Body of pancreas (tissue), 4 donors: ENCODE results near the gene FLT1.

Source experiments
- CTCF ChIP-seq, 7 experiments: fragments of 450-650 bp in 4 of 7; fragments of 200-600 bp in 3 of 7; sonication (generic) in 3 of 7; IDR thresholded peaks; one replicate each; pipeline ENCODE4 v1.5.1; 2016 to 2019; ENCODE audit warnings: antibody characterized with exemption in 7 of 7
- POLR2A ChIP-seq, 3 donors: fragments of 450-650 bp; IDR thresholded peaks; one replicate each; pipeline ENCODE4 v1.6.1; 2016; ENCODE audit warnings: antibody characterized with exemption in 3 of 3, mild to moderate bottlenecking in 2 of 3

DNA sequence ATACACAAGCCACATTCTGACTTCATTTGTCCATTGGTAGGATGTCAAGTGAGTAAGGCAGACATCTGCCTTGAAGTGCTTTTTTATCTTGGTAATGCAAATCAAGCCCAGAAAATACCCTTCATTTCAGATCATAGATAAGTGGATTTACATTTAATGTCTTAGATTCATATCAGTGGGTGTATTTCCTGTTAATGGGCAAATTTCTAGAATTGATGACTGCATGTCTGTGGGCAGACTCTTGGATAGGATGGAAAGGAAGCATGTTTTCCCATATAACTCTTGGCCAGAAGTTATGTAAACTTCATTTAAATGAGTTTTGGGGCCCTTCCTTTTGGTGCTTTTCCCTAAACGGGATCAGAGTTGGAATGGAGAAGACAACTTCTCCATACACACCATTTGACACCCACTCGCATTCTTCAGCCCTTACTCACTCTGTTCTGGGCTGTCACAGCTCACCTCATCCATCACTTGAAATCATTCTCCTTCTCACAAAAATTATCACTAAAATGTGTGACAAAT, 154.6 kb downstream of the FLT1 start:
- TF ChIP-seq CTCF (IDR thresholded peaks at IDR 0.05) (no peak), POLR2A (IDR thresholded peaks at IDR 0.05) (no peak)
